Endodermal cell (in vitro differentiated cells): ENCODE results near the gene PRCD. TPM values are rescaled to one million over a fixed set of nuclear protein-coding genes. Genes with fewer than 3 reads are reported as not detected.
"Not testable (repeated sequence)": the region's sequence is repeated elsewhere in the genome, so short reads cannot be mapped to it uniquely, and the experiment has no call there.

Experiments
- DNase-seq: peaks from one replicate; pipeline ENCODE4 v3.0.0-alpha.2; 2017
- H3K27ac ChIP-seq: 2 replicates; pipeline ENCODE4 v1.5.1; 2013; ENCODE audit warnings: mild to moderate bottlenecking, low read depth, low read length, moderate library complexity
- H3K27me3 ChIP-seq: 2 replicates; pipeline ENCODE4 v1.6.1; 2013; ENCODE audit warnings: mild to moderate bottlenecking, low read length, moderate library complexity; ENCODE audit not compliant: insufficient read depth, control insufficient read depth, poor library complexity, severe bottlenecking
- H3K36me3 ChIP-seq: 2 replicates; pipeline ENCODE4 v1.7.0; 2013; ENCODE audit warnings: mild to moderate bottlenecking, low read length, moderate library complexity; ENCODE audit not compliant: control insufficient read depth, insufficient read depth
- H3K4me1 ChIP-seq: one replicate; pipeline ENCODE4 v1.7.0; 2013; ENCODE audit warnings: low read length; ENCODE audit not compliant: control insufficient read depth, insufficient read depth
- H3K4me3 ChIP-seq: 2 replicates; pipeline ENCODE4 v1.5.1; 2013; ENCODE audit warnings: mild to moderate bottlenecking, low read length, moderate library complexity
- H3K9ac ChIP-seq: 2 replicates; pipeline ENCODE4 v1.6.1; 2013; ENCODE audit warnings: mild to moderate bottlenecking, low read length, moderate library complexity; ENCODE audit not compliant: poor library complexity, severe bottlenecking; ENCODE audit errors: extremely low read depth
- H3K9me3 ChIP-seq: 2 replicates; pipeline ENCODE4 v1.6.1; 2013; ENCODE audit warnings: mild to moderate bottlenecking, low read length, moderate library complexity; ENCODE audit not compliant: control insufficient read depth
- H3K27ac Mint-ChIP-seq: 2 replicates; pipeline ENCODE4 v1.8.0; 2020; ENCODE audit warnings: mixed read lengths
- H3K27me3 Mint-ChIP-seq: 2 replicates; pipeline ENCODE4 v1.8.0; 2021; ENCODE audit warnings: mild to moderate bottlenecking, mixed read lengths; ENCODE audit not compliant: insufficient read depth
- H3K36me3 Mint-ChIP-seq: 2 replicates; pipeline ENCODE4 v1.8.0; 2020; ENCODE audit warnings: low read depth, mixed read lengths
- H3K4me1 Mint-ChIP-seq: 2 replicates; pipeline ENCODE4 v1.8.0; 2020; ENCODE audit warnings: mixed read lengths
- H3K4me3 Mint-ChIP-seq: 2 replicates; pipeline ENCODE4 v1.8.0; 2020; ENCODE audit warnings: mild to moderate bottlenecking, moderate library complexity, mixed read lengths
- H3K9me3 Mint-ChIP-seq: 2 replicates; pipeline ENCODE4 v1.8.0; 2020; ENCODE audit warnings: mild to moderate bottlenecking, mixed read lengths
- CTCF ChIP-seq: fragments of 200-600 bp; sonication (generic); conservative IDR thresholded peaks from 2 replicates; pipeline ENCODE4 v1.5.0; 2021; ENCODE audit warnings: antibody characterized with exemption, mild to moderate bottlenecking
- whole genome bisulfite sequencing, 2 experiments: methylation state at CpG; one replicate each; pipeline versions ENCODE4 v1.1.5 to v1.1.7; 2013; ENCODE audit warnings: missing lambda C conversion rate in 2 of 2, mixed read lengths in 1 of 2; ENCODE audit not compliant: insufficient coverage in 1 of 2, insufficient read length in 1 of 2; 5-methylcytosine and 5-hydroxymethylcytosine counted together
- total RNA-seq, 2 donors: library from RNA; stranded (reverse); fragmentation: NEBNext Ultra II Directional in 1 of 2; extraction: Animal tissue kit (Norgen Biotek cat#: 25700) in 1 of 2; gene quantifications; 2 replicates in 1 of 2; 3 replicates in 1 of 2; pipeline ENCODE4 v1.2.1, GENCODE V29; 2021

Gene PRCD
- total RNA-seq, 2 donors from 2014 or later = 3.2 to 4.8 TPM

DNA sequence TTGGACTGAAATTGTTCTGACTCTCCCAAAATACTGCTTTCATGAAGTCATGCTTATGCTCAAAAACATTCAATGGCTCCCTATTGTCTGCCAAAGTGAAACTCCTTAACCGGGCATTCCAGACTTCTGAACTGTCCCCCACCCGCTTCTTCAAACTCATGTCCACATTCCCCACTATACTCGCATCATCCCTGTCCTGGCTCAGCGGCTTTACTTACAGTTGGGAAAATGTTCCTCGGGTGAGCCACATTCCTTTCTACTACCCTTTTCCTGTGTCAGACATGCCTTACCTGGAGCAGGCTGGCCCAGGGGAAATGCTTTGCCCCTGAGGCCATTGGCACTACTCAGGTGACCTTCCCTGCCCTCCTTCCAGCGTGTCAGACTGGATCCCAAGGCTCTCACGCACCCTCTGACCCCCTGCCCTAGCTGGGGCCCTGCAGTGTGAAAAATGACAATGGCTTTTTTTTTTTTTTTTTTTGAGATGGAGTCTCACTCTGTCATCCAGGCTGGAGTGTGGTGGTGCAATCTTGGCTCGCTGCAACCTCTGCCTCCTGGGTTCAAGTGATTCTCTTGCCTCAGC is 7.7 kb upstream of the PRCD start:
- DNase-seq = no peak
- no peak overlapping the region for H3K27ac Mint-ChIP-seq
- H3K4me1 Mint-ChIP-seq = peaks cover 6% of the 10 kb centered on the region

DNA sequence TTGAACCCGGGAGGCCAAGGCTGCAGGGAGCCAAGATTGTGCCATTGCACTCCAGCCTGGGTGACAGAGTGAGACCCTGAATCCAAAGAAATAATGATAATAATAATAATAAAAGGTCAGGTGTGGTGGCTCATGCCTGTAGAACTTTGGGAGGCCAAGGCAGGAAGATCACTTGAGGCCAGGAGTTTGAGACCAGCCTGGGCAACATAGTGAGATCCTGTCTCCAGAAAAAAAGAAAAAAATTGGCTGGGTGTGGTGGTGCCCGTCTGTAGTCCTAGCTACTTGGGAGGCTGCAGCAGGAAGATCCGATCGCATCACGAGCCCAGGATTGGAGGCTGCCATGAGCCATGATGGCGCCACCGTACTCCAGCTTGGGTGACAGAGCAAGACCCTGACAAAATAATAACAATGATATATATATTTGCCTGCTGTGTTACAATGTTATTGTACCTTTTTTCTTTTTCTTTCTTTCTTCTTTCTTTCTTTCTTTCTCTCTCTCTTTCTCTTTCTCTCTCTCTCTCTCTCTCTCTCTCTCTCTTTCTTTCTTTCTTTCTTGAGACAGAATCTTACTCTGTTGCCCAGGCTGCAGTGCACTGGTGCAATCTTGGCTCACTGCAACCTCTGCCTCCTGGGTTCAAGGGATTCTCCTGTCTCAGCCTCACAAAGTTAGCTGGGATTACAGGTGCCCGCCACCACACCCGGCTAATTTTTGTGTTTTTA is 6.0 kb upstream of the PRCD start:
- H3K27me3 Mint-ChIP-seq = peaks cover 29% of the 10 kb centered on the region
- H3K4me3 Mint-ChIP-seq, H3K9me3 Mint-ChIP-seq, H3K27ac Mint-ChIP-seq, H3K36me3 ChIP-seq, H3K4me1 ChIP-seq, H3K9me3 ChIP-seq, H3K4me1 Mint-ChIP-seq, H3K9ac ChIP-seq, DNase-seq, H3K4me3 ChIP-seq, H3K36me3 Mint-ChIP-seq, H3K27ac ChIP-seq: not testable (repeated sequence)
- H3K27me3 ChIP-seq = peaks cover 31% of the 10 kb centered on the region
- 93% methylated on average over 4 to 9 of the region's 9 CpGs for WGBS, 2 experiments

More for the DNA sequence above, 7.7 kb upstream of the PRCD start:
- Histone ChIP-seq H3K4me3 (no peak overlapping the region), H3K27me3 (peaks cover 17% of the 10 kb centered on the region), H3K4me1 (no peaks in the 10 kb centered on the region), H3K9me3 (no peaks in the 10 kb centered on the region), H3K27ac (no peak overlapping the region), H3K36me3 (no peaks in the 10 kb centered on the region), H3K9ac (no peak overlapping the region)
- peaks cover 21% of the 10 kb centered on the region for H3K27me3 Mint-ChIP-seq
- 90 to 93% methylated on average over 3 to 8 of the region's 8 CpGs for WGBS, 2 experiments
- H3K9me3 Mint-ChIP-seq = no peaks in the 10 kb centered on the region
- TF ChIP-seq CTCF = no peak
- no peaks in the 10 kb centered on the region for H3K36me3 Mint-ChIP-seq
- H3K4me3 Mint-ChIP-seq = no peak overlapping the region

- H3K27ac ChIP-seq = no peak overlapping the region
- no peaks in the 10 kb centered on the region for H3K36me3 ChIP-seq
- no peak overlapping the region for H3K4me3 ChIP-seq
- peaks cover 42% of the 10 kb centered on the region for H3K27me3 ChIP-seq
- H3K9me3 Mint-ChIP-seq = no peaks in the 10 kb centered on the region
- WGBS, 2 experiments = 88% methylated on average over 6 of the region's 7 CpGs; no CpG with 5 or more reads in 1 of the 2 experiments
- H3K9me3 ChIP-seq = no peaks in the 10 kb centered on the region
- no peak overlapping the region for H3K9ac ChIP-seq
- H3K4me1 ChIP-seq = peaks cover 9% of the 10 kb centered on the region
- peaks cover 39% of the 10 kb centered on the region for H3K27me3 Mint-ChIP-seq
- no peak overlapping the region for H3K27ac Mint-ChIP-seq
- no peak for TF ChIP-seq CTCF
- H3K4me1 Mint-ChIP-seq = peaks cover 15% of the 10 kb centered on the region
- no peaks in the 10 kb centered on the region for H3K36me3 Mint-ChIP-seq
- H3K4me3 Mint-ChIP-seq = no peak overlapping the region
- DNase-seq = no peak
Observed at GRCh38 chr17:76534831-76535732, 4.8 kb upstream of the PRCD start.
